Measurements from ENCODE around the gene PUSL1. TPM values are rescaled to one million over a fixed set of nuclear protein-coding genes. Genes with fewer than 3 reads are reported as not detected.

Gene PUSL1
- total and polyA plus RNA-seq, 5 donors from 2014 or later = 17.7 to 21.0 (median 18.9) TPM

GRCh38 chr1:1333551-1334241 is 25.3 kb downstream of the PUSL1 start:
- Histone ChIP-seq H3K27ac (ENCODE audit: insufficient read depth, low read length, poor library complexity, severe bottlenecking) (no peak overlapping the region), H3K4me1 (ENCODE audit: control insufficient read depth, insufficient read depth, low read length, poor library complexity, severe bottlenecking) (no peaks in the 10 kb centered on the region), H3K4me3 (ENCODE audit: low read depth, low read length) (no peak overlapping the region), H3K9me3 (ENCODE audit: control insufficient read depth in 2 of 2, low read length in 2 of 2) (no peaks in the 10 kb centered on the region), H3K36me3 (ENCODE audit: control insufficient read depth, insufficient read depth, low read length) (no peaks in the 10 kb centered on the region), H3K27me3 (ENCODE audit: control insufficient read depth, insufficient read depth, low read length) (no peaks in the 10 kb centered on the region)
- ATAC-seq (ENCODE audit: low read depth in 2 of 2) (no peak), DNase-seq (no peak)
- H3K4me1 Mint-ChIP-seq = peaks cover 0 to 3% (median 0%) of the 10 kb centered on the region in 4 donors
- no peaks in the 10 kb centered on the region for H3K36me3 Mint-ChIP-seq
- H3K27me3 Mint-ChIP-seq = no peaks in the 10 kb centered on the region
- H3K9me3 Mint-ChIP-seq = no peaks in the 10 kb centered on the region
- no peak overlapping the region for H3K4me3 Mint-ChIP-seq
- no peak overlapping the region for H3K27ac Mint-ChIP-seq

GRCh38 chr1:1334835-1335234 is 26.4 kb downstream of the PUSL1 start:
- Mint-ChIP-seq H3K4me1 (no peaks in the 10 kb centered on the region), H3K4me3 (peak overlapping the region in 1 of 4 donors; percentile 38), H3K27me3 (no peaks in the 10 kb centered on the region), H3K9me3 (peaks cover 0 to under 1% (median 0%) of the 10 kb centered on the region in 7 donors), H3K36me3 (no peaks in the 10 kb centered on the region), H3K27ac (no peak overlapping the region)
- no peaks in the 10 kb centered on the region for H3K27me3 ChIP-seq (ENCODE audit: control insufficient read depth, insufficient read depth, low read length)
- peaks cover 3% of the 10 kb centered on the region for H3K36me3 ChIP-seq (ENCODE audit: control insufficient read depth, insufficient read depth, low read length)
- H3K9me3 ChIP-seq (ENCODE audit: control insufficient read depth in 2 of 2, low read length in 2 of 2) = no peaks in the 10 kb centered on the region
- H3K27ac ChIP-seq (ENCODE audit: insufficient read depth, low read length, poor library complexity, severe bottlenecking) = no peak overlapping the region
- DNase-seq (no peak), ATAC-seq (ENCODE audit: low read depth in 2 of 2) (no peak)
- H3K4me3 ChIP-seq (ENCODE audit: low read depth, low read length) = no peak overlapping the region
- H3K4me1 ChIP-seq (ENCODE audit: control insufficient read depth, insufficient read depth, low read length, poor library complexity, severe bottlenecking) = no peaks in the 10 kb centered on the region

GRCh38 chr1:1335283-1335682 is 26.9 kb downstream of the PUSL1 start:
- peaks cover 3% of the 10 kb centered on the region for H3K36me3 ChIP-seq (ENCODE audit: control insufficient read depth, insufficient read depth, low read length)
- no peaks in the 10 kb centered on the region for H3K4me1 ChIP-seq (ENCODE audit: control insufficient read depth, insufficient read depth, low read length, poor library complexity, severe bottlenecking)
- H3K27ac ChIP-seq (ENCODE audit: insufficient read depth, low read length, poor library complexity, severe bottlenecking) = no peak overlapping the region
- H3K27me3 Mint-ChIP-seq = no peaks in the 10 kb centered on the region
- H3K4me3 Mint-ChIP-seq = peak overlapping the region in 1 of 4 donors; percentile 38
- ATAC-seq (ENCODE audit: low read depth in 2 of 2) = no peak
- no peaks in the 10 kb centered on the region for H3K9me3 ChIP-seq (ENCODE audit: control insufficient read depth in 2 of 2, low read length in 2 of 2)
- peaks cover 0 to 2% (median 0%) of the 10 kb centered on the region in 7 donors for H3K9me3 Mint-ChIP-seq
- no peak overlapping the region for H3K4me3 ChIP-seq (ENCODE audit: low read depth, low read length)
- no peak for DNase-seq
- H3K27me3 ChIP-seq (ENCODE audit: control insufficient read depth, insufficient read depth, low read length) = no peaks in the 10 kb centered on the region
- H3K4me1 Mint-ChIP-seq = no peaks in the 10 kb centered on the region
- H3K36me3 Mint-ChIP-seq = no peaks in the 10 kb centered on the region
- H3K27ac Mint-ChIP-seq = peak overlapping the region in 1 of 3 donors; percentile 43

- Histone ChIP-seq H3K4me1 (ENCODE audit: control insufficient read depth, insufficient read depth, low read length, poor library complexity, severe bottlenecking) (no peaks in the 10 kb centered on the region), H3K4me3 (ENCODE audit: low read depth, low read length) (no peak overlapping the region), H3K9me3 (ENCODE audit: control insufficient read depth in 2 of 2, low read length in 2 of 2) (no peaks in the 10 kb centered on the region), H3K36me3 (ENCODE audit: control insufficient read depth, insufficient read depth, low read length) (peaks cover 3% of the 10 kb centered on the region), H3K27ac (ENCODE audit: insufficient read depth, low read length, poor library complexity, severe bottlenecking) (no peak overlapping the region), H3K27me3 (ENCODE audit: control insufficient read depth, insufficient read depth, low read length) (no peaks in the 10 kb centered on the region)
- H3K4me1 Mint-ChIP-seq = no peaks in the 10 kb centered on the region
- peak overlapping the region in 1 of 3 donors; percentile 43 for H3K27ac Mint-ChIP-seq
- DNase-seq (no peak), ATAC-seq (ENCODE audit: low read depth in 2 of 2) (no peak)
- H3K36me3 Mint-ChIP-seq = peaks cover 5% of the 10 kb centered on the region
- H3K9me3 Mint-ChIP-seq = peaks cover 0 to 2% (median 0%) of the 10 kb centered on the region in 7 donors
- H3K27me3 Mint-ChIP-seq = no peaks in the 10 kb centered on the region
- H3K4me3 Mint-ChIP-seq = no peak overlapping the region
Measured at GRCh38 chr1:1335792-1336248, 27.4 kb downstream of the PUSL1 start.

GRCh38 chr1:1336446-1336845 is 28.0 kb downstream of the PUSL1 start:
- no peak for DNase-seq
- Histone ChIP-seq H3K4me1 (ENCODE audit: control insufficient read depth, insufficient read depth, low read length, poor library complexity, severe bottlenecking) (no peaks in the 10 kb centered on the region), H3K36me3 (ENCODE audit: control insufficient read depth, insufficient read depth, low read length) (peaks cover 3% of the 10 kb centered on the region), H3K9me3 (ENCODE audit: control insufficient read depth in 2 of 2, low read length in 2 of 2) (no peaks in the 10 kb centered on the region), H3K27ac (ENCODE audit: insufficient read depth, low read length, poor library complexity, severe bottlenecking) (no peak overlapping the region), H3K4me3 (ENCODE audit: low read depth, low read length) (no peak overlapping the region), H3K27me3 (ENCODE audit: control insufficient read depth, insufficient read depth, low read length) (no peaks in the 10 kb centered on the region)
- ATAC-seq (ENCODE audit: low read depth in 2 of 2) = no peak
- H3K9me3 Mint-ChIP-seq = peaks cover 0 to 2% (median 0%) of the 10 kb centered on the region in 7 donors
- no peaks in the 10 kb centered on the region for H3K27me3 Mint-ChIP-seq
- H3K36me3 Mint-ChIP-seq = peaks cover 10% of the 10 kb centered on the region
- H3K4me1 Mint-ChIP-seq = no peaks in the 10 kb centered on the region
- no peak overlapping the region for H3K27ac Mint-ChIP-seq
- no peak overlapping the region for H3K4me3 Mint-ChIP-seq

GRCh38 chr1:1336931-1337792 is 28.8 kb downstream of the PUSL1 start:
- DNase-seq = no peak
- Histone ChIP-seq H3K4me1 (ENCODE audit: control insufficient read depth, insufficient read depth, low read length, poor library complexity, severe bottlenecking) (no peaks in the 10 kb centered on the region), H3K9me3 (ENCODE audit: control insufficient read depth in 2 of 2, low read length in 2 of 2) (no peaks in the 10 kb centered on the region), H3K27ac (ENCODE audit: insufficient read depth, low read length, poor library complexity, severe bottlenecking) (no peak overlapping the region), H3K27me3 (ENCODE audit: control insufficient read depth, insufficient read depth, low read length) (no peaks in the 10 kb centered on the region), H3K36me3 (ENCODE audit: control insufficient read depth, insufficient read depth, low read length) (peaks cover 3% of the 10 kb centered on the region), H3K4me3 (ENCODE audit: low read depth, low read length) (no peak overlapping the region)
- Mint-ChIP-seq H3K27ac (no peak overlapping the region), H3K4me3 (no peak overlapping the region), H3K4me1 (no peaks in the 10 kb centered on the region), H3K27me3 (no peaks in the 10 kb centered on the region), H3K9me3 (peaks cover 0 to 2% (median 0%) of the 10 kb centered on the region in 7 donors), H3K36me3 (peaks cover 10% of the 10 kb centered on the region)
- ATAC-seq (ENCODE audit: low read depth in 2 of 2) = no peak

GRCh38 chr1:1337793-1338147 is 29.4 kb downstream of the PUSL1 start:
- Mint-ChIP-seq H3K4me1 (no peaks in the 10 kb centered on the region), H3K36me3 (peaks cover 10% of the 10 kb centered on the region), H3K27me3 (no peaks in the 10 kb centered on the region), H3K9me3 (peaks cover 0 to 2% (median 0%) of the 10 kb centered on the region in 7 donors), H3K4me3 (no peak overlapping the region), H3K27ac (no peak overlapping the region)
- H3K9me3 ChIP-seq (ENCODE audit: control insufficient read depth in 2 of 2, low read length in 2 of 2) = no peaks in the 10 kb centered on the region
- ATAC-seq (ENCODE audit: low read depth in 2 of 2) = no peak
- no peak for DNase-seq
- H3K27ac ChIP-seq (ENCODE audit: insufficient read depth, low read length, poor library complexity, severe bottlenecking) = no peak overlapping the region
- no peaks in the 10 kb centered on the region for H3K4me1 ChIP-seq (ENCODE audit: control insufficient read depth, insufficient read depth, low read length, poor library complexity, severe bottlenecking)
- H3K27me3 ChIP-seq (ENCODE audit: control insufficient read depth, insufficient read depth, low read length) = no peaks in the 10 kb centered on the region
- H3K4me3 ChIP-seq (ENCODE audit: low read depth, low read length) = no peak overlapping the region
- H3K36me3 ChIP-seq (ENCODE audit: control insufficient read depth, insufficient read depth, low read length) = peaks cover 3% of the 10 kb centered on the region

Measured in CD4-positive, CD25-positive, alpha-beta regulatory T cell (primary cell).